GM19395 (cell line): ENCODE results near the gene OPHN1.
"Not testable (repeated sequence)": the region's sequence is repeated elsewhere in the genome, so short reads cannot be mapped to it uniquely, and the experiment has no call there.

ENCODE experiments used
- ATAC-seq: cut with Tn5 transposase; IDR thresholded peaks from one replicate; pipeline ENCODE4 v1.9.1; 2021; ENCODE audit warnings: mild to moderate bottlenecking, moderate library complexity; ENCODE audit not compliant: unreplicated experiment

The OPHN1 gene

GRCh38 chrX:68084765-68085164 is 348.5 kb downstream of the OPHN1 start:
- no peak for ATAC-seq

GRCh38 chrX:68083510-68083909 is 349.8 kb downstream of the OPHN1 start:
- no peak for ATAC-seq

- ATAC-seq, result no peak
These were observed 353.3 kb downstream of the OPHN1 start for GRCh38 chrX:68079961-68080360.

DNA sequence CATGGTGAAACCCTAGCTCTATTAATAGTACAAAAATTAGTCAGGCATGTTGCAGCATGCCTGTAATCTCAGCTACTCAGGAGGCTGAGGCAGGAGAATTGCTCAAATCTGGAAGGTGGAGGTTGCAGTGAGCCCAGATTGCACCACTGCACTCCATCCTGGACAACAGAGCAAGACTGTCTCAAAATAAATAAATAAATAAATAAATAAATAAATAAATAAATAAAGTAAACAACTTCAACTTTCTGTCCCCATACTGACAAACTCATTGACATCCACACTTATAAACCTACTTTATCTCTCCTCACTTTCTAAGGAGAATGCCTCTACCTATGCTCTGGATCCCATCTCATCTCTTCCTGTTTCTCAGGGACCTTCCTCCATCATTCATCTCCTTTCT is 354.5 kb downstream of the OPHN1 start:
- not testable (repeated sequence) for ATAC-seq

- ATAC-seq, result no peak
These were observed 355.9 kb downstream of the OPHN1 start for GRCh38 chrX:68077378-68077777.

GRCh38 chrX:68072041-68072440 is 361.3 kb downstream of the OPHN1 start:
- no peak for ATAC-seq

DNA sequence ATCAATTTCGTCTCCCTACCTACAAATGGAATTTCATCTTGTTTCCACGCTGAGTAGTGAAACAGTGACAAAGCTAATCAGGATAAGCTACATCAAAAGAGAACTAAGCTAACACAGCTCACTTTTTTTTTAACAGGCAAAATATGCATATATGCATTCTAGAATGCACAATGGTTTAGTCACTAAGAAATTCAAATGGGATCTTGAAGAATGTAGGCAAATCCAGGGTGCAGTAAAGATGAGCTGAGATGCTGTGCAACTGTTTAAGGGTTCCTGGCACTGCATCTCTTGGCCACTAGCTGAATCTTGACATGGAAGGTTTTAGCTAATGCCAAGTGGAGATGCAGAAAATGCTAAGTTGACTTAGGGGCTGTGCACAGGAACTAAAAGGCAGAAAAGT is 363.2 kb downstream of the OPHN1 start:
- ATAC-seq, result not testable (repeated sequence)

GRCh38 chrX:68061206-68061535 is 372.1 kb downstream of the OPHN1 start:
- ATAC-seq, result no peak

- no peak for ATAC-seq
These were observed 372.6 kb downstream of the OPHN1 start for GRCh38 chrX:68060506-68061205.

DNA sequence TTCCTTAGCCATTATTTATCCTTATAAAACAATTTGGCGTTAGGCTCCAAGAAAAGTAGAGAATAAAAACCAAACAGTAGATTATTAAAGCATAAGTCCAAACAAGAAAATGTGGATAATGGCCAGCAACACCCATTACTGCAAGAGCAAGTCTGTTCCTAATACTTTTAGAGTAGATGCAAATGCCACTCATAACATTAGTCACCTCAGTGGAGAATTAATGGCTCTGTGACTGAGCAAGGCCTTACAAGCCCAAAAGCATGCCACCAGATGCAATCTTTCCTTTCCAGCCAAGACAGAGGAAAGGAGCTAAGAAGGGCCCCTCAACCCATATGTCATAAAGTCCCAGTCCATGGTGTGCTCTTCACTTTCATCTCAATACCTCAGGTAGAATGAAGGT is 373.8 kb downstream of the OPHN1 start:
- ATAC-seq, result no peak

DNA sequence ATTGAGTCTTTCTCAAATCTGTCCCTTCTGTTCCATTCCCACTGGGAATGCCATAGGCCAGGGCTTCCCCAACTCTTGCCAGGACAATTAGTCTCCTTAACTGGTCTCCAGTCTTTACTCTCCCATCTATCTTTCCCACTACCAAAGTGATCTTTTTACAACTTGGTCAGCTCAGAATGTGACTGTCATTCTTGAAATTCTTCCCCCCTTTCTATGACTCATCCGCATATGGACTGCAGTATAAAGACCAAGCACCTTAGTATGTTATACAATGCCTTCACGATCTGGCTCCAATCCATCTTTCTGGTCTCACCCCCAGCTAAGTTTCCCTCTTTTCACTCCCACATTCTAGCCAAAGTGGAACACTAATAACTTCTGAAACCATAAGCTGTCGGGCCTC is 383.8 kb downstream of the OPHN1 start:
- no peak for ATAC-seq

- no peak for ATAC-seq
These were observed 384.5 kb downstream of the OPHN1 start for GRCh38 chrX:68048774-68049173.

- no peak for ATAC-seq
These were observed 388.2 kb downstream of the OPHN1 start for GRCh38 chrX:68045008-68045577.

- no peak for ATAC-seq
These were observed 389.4 kb downstream of the OPHN1 start for GRCh38 chrX:68043713-68044438.

- ATAC-seq, result no peak
These were observed 392.2 kb downstream of the OPHN1 start for GRCh38 chrX:68041110-68041509.

GRCh38 chrX:68018248-68019203 is 414.8 kb downstream of the OPHN1 start:
- no peak for ATAC-seq

- no peak for ATAC-seq
These were observed 434.8 kb downstream of the OPHN1 start for GRCh38 chrX:67998540-67998939.
